HG03139 (cell line): ENCODE data around the gene FKBP3.

Source experiments
- ATAC-seq: cut with Tn5 transposase; IDR thresholded peaks from one replicate; pipeline ENCODE4 v1.9.1; 2021; ENCODE audit not compliant: unreplicated experiment

FKBP3 gene

DNA sequence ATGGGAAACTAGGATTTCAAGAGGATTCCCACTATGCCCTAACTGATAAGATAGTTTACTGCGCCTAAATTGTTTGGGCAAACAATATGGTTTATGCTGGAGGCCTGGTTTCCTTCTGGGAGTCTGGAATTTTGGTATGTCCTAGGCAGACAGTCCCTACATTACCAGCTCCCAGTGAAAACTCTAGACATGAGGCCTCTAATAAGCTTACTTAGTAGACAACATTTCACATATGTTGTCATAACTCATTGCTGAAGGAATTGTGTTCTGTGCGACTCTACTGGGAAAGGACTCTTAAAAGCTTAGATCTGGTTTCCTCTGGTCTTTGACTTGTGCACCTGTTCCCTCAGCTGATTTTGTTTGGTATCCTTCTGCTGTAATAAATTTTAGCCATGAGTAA lies 68.3 kb downstream of the FKBP3 start:
- ATAC-seq, result no peak
